SHP77 (cell line): Measurements from ENCODE around the gene CCDC188.

Experiments
- DNase-seq, 2 experiments: peaks; one replicate each; lab custom pipeline; 2025; lab: John Stamatoyannopoulos, UW

CCDC188 gene

GRCh38 chr22:20105456-20106204 lies 45.2 kb downstream of the CCDC188 start:
- DNase-seq, result no peak

GRCh38 chr22:20102203-20102780 lies 48.6 kb downstream of the CCDC188 start:
- no peak for DNase-seq

DNA sequence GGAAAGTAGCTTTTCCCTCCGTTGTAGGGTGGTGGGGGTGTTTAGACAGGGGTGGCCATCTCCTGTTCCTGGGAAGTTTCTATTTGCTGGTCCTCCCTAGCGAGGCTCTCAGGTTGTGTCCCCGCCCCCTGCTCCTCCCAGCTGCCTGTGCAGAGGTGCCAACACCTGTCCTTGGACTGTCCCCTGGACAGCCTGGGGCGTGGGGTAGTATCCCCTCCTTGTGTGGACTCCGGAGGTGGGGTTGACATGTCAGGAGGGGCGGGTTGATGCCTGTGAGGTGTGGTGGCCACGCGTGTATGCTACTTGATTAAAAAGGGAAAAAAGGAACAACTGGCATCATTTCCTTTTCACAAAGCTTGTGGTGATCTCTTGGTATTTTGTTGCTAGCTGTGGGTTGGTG lies 49.2 kb downstream of the CCDC188 start:
- no peak for DNase-seq

GRCh38 chr22:20099099-20099711 lies 51.6 kb downstream of the CCDC188 start:
- DNase-seq, result no peak
